OCI-LY1 (cell line): Measurements from ENCODE around the gene PLA2G1B.

Experiments used
- H2AFZ ChIP-seq: fragments of 200-600 bp; sonication (generic), shearing (Covaris generic); 2 replicates; pipeline ENCODE4 v1.6.0; 2014; ENCODE audit warnings: antibody characterized with exemption, mild to moderate bottlenecking, low read length
- H3F3A ChIP-seq: fragments of 200-600 bp; sonication (generic), shearing (Covaris generic); 2 replicates; pipeline ENCODE4 v1.6.0; 2014; ENCODE audit warnings: mild to moderate bottlenecking, antibody characterized with exemption, low read length, moderate library complexity; ENCODE audit not compliant: insufficient read depth
- H3K27ac ChIP-seq: fragments of 200-600 bp; sonication (generic); 2 replicates; pipeline ENCODE4 v1.5.1; 2014; ENCODE audit warnings: low read length, mixed run types, mild to moderate bottlenecking, low read depth; ENCODE audit not compliant: poor library complexity, severe bottlenecking
- H3K27me3 ChIP-seq: fragments of 200-600 bp; sonication (generic); 2 replicates; pipeline ENCODE4 v1.6.0; 2014; ENCODE audit warnings: antibody characterized with exemption, mild to moderate bottlenecking, low read length, moderate library complexity; ENCODE audit not compliant: insufficient read depth
- H3K36me3 ChIP-seq: fragments of 200-600 bp; sonication (generic); 2 replicates; pipeline ENCODE4 v1.6.1; 2014; ENCODE audit warnings: mild to moderate bottlenecking, antibody characterized with exemption, low read length, moderate library complexity, mixed read lengths; ENCODE audit not compliant: insufficient read depth
- H3K4me1 ChIP-seq: fragments of 200-600 bp; sonication (generic); 2 replicates; pipeline ENCODE4 v1.5.1; 2014; ENCODE audit warnings: mild to moderate bottlenecking, low read length, moderate library complexity; ENCODE audit not compliant: insufficient read depth, severe bottlenecking
- H3K4me2 ChIP-seq: fragments of 200-600 bp; sonication (generic), shearing (Covaris generic); 2 replicates; pipeline ENCODE4 v1.6.1; 2014; ENCODE audit warnings: low read length
- H3K4me3 ChIP-seq: fragments of 200-600 bp; sonication (generic); 2 replicates; pipeline ENCODE4 v1.5.1; 2014; ENCODE audit warnings: low read length, low read depth, mild to moderate bottlenecking, mixed read lengths; ENCODE audit not compliant: poor library complexity, severe bottlenecking
- H3K79me2 ChIP-seq: fragments of 200-600 bp; shearing (Covaris generic); 2 replicates; pipeline ENCODE4 v1.6.1; 2016; ENCODE audit warnings: mixed run types, low read length, mixed read lengths; ENCODE audit not compliant: insufficient read depth
- H3K9ac ChIP-seq: fragments of 200-600 bp; sonication (generic), shearing (Covaris generic); 2 replicates; pipeline ENCODE4 v1.6.1; 2014; ENCODE audit warnings: mild to moderate bottlenecking, low read length, mixed read lengths
- H3K9me2 ChIP-seq: fragments of 200-600 bp; sonication (generic), shearing (Covaris generic); 2 replicates; pipeline ENCODE4 v1.6.1; 2014; ENCODE audit warnings: low read depth, mild to moderate bottlenecking, low read length, mixed read lengths
- H3K9me3 ChIP-seq: fragments of 200-600 bp; shearing (Covaris generic); 2 replicates; pipeline ENCODE4 v1.6.1; 2014; ENCODE audit warnings: low read length, mixed read lengths
- H4K20me1 ChIP-seq: fragments of 200-600 bp; sonication (generic), shearing (Covaris generic); 2 replicates; pipeline ENCODE4 v1.6.0; 2016; ENCODE audit warnings: mild to moderate bottlenecking, low read length; ENCODE audit not compliant: insufficient read depth
- CTCF ChIP-seq: fragments of 200-600 bp; sonication (generic), shearing (Covaris generic); IDR thresholded peaks from 2 replicates; pipeline ENCODE4 v1.5.1; 2017; ENCODE audit warnings: mild to moderate bottlenecking, antibody characterized with exemption, low read length, moderate library complexity, mixed read lengths
- EZH2 ChIP-seq: fragments of 200-600 bp; sonication (generic), shearing (Covaris generic); IDR thresholded peaks from 2 replicates; pipeline ENCODE4 v1.8.0; 2017; ENCODE audit warnings: borderline replicate concordance, mixed run types, mild to moderate bottlenecking, antibody characterized with exemption, low read length, moderate library complexity, mixed read lengths

Gene PLA2G1B

GRCh38 chr12:120368789-120369602, 41.4 kb upstream of the PLA2G1B start, which contains the start of gene MSI1:
MSI1 (minus strand) TSS chr12:120369164; CDS start chr12:120369091, 73 bp downstream.
- Histone ChIP-seq H3K4me1 (no peaks in the 10 kb centered on the region), H3K36me3 (no peaks in the 10 kb centered on the region), H3K9me2 (no peaks in the 10 kb centered on the region), H3K27me3 (peaks cover 7% of the 10 kb centered on the region; the same call in 1 of the 2 replicates), H3K4me3 (no peak within 1 kb of the TSS), H3K27ac (no peak within 1 kb of the TSS), H3K79me2 (no peaks in the 10 kb centered on the region), H4K20me1 (no peaks in the 10 kb centered on the region), H2AFZ (no peak within 1 kb of the TSS), H3K4me2 (no peak within 1 kb of the TSS), H3F3A (no peaks in the 10 kb centered on the region), H3K9ac (no peak within 1 kb of the TSS), H3K9me3 (no peaks in the 10 kb centered on the region)
- TF ChIP-seq CTCF = no peak
- no peak for TF ChIP-seq EZH2

GRCh38 chr12:120367924-120368788, 40.6 kb upstream of the PLA2G1B start:
- Histone ChIP-seq H3K36me3 (no peaks in the 10 kb centered on the region), H3K27ac (no peak overlapping the region), H3K9me2 (no peaks in the 10 kb centered on the region), H2AFZ (no peak overlapping the region), H3K4me2 (no peak overlapping the region), H4K20me1 (no peaks in the 10 kb centered on the region), H3K79me2 (no peaks in the 10 kb centered on the region), H3F3A (no peaks in the 10 kb centered on the region), H3K27me3 (peaks cover 7% of the 10 kb centered on the region; the same call in 1 of the 2 replicates), H3K9me3 (no peaks in the 10 kb centered on the region), H3K4me3 (no peak overlapping the region), H3K9ac (no peak overlapping the region), H3K4me1 (no peaks in the 10 kb centered on the region)
- TF ChIP-seq EZH2 (no peak), CTCF (no peak)

- peaks cover 7% of the 10 kb centered on the region; the same call in 1 of the 2 replicates for H3K27me3 ChIP-seq
- no peaks in the 10 kb centered on the region for H3K36me3 ChIP-seq
- H3K9me3 ChIP-seq = no peaks in the 10 kb centered on the region
- H3K4me1 ChIP-seq = no peaks in the 10 kb centered on the region
- H3F3A ChIP-seq = no peaks in the 10 kb centered on the region
- H3K9ac ChIP-seq = no peak overlapping the region
- H3K79me2 ChIP-seq = no peaks in the 10 kb centered on the region
- no peak overlapping the region for H2AFZ ChIP-seq
- no peak overlapping the region for H3K27ac ChIP-seq
- no peak overlapping the region for H3K4me2 ChIP-seq
- H4K20me1 ChIP-seq = no peaks in the 10 kb centered on the region
- peak; percentile 55; the same call in 1 of the 2 replicates for TF ChIP-seq CTCF
- TF ChIP-seq EZH2 = no peak
- H3K4me3 ChIP-seq = no peak overlapping the region
- H3K9me2 ChIP-seq = no peaks in the 10 kb centered on the region
Observed at GRCh38 chr12:120367233-120367923, 39.8 kb upstream of the PLA2G1B start.
